ENCODE data around the gene ANKRD33B. TPM values are rescaled to one million over a fixed set of nuclear protein-coding genes. Genes with fewer than 3 reads are reported as not detected.

Gene ANKRD33B
- total RNA-seq, 1 experiment from 2014 or later = 6.9 TPM

GRCh38 chr5:10655972-10656830, 92.3 kb downstream of the ANKRD33B start:
- DNase-seq = peak; percentile 24
- H3K27me3 Mint-ChIP-seq (ENCODE audit: low read depth) = no peaks in the 10 kb centered on the region; the same call in 1 of the 2 replicates
- Histone ChIP-seq H3K79me2 (ENCODE audit: insufficient read depth, low read length) (no peaks in the 10 kb centered on the region), H3K56ac (ENCODE audit: insufficient read length, low read depth, low read length) (no peak overlapping the region), H2BK12ac (ENCODE audit: insufficient read length, low read depth, low read length) (no peak overlapping the region), H3K4ac (ENCODE audit: low read depth, low read length) (no peak overlapping the region), H3K14ac (ENCODE audit: insufficient read depth, low read length) (no peak overlapping the region), H3K23me2 (ENCODE audit: insufficient read length, low read depth, low read length, poor library complexity, severe bottlenecking) (no peaks in the 10 kb centered on the region), H3K9me3 (ENCODE audit: control insufficient read depth, low read depth, low read length) (no peaks in the 10 kb centered on the region), H2BK120ac (ENCODE audit: low read depth, low read length, poor library complexity, severe bottlenecking) (no peak overlapping the region), H2AK5ac (ENCODE audit: insufficient read length, low read length) (no peak overlapping the region), H3K4me2 (ENCODE audit: insufficient read depth, insufficient read length, low read length) (no peak overlapping the region), H2BK15ac (ENCODE audit: low read depth, low read length) (no peak overlapping the region), H3K23ac (ENCODE audit: insufficient read length, low read depth, low read length) (no peak overlapping the region), H2BK5ac (ENCODE audit: insufficient read length, low read length) (no peak overlapping the region), H3T11ph (ENCODE audit: low read length) (no peak overlapping the region), H3K9ac (ENCODE audit: extremely low read depth, insufficient read length, low read length) (no peak overlapping the region), H3K79me1 (ENCODE audit: insufficient read depth, low read depth, low read length, poor library complexity, severe bottlenecking) (no peaks in the 10 kb centered on the region), H3K27ac (ENCODE audit: insufficient read length, low read depth, low read length) (no peak overlapping the region), H4K20me1 (ENCODE audit: control insufficient read depth, insufficient read depth, insufficient read length) (no peaks in the 10 kb centered on the region), H4K91ac (ENCODE audit: insufficient read length, low read depth, low read length) (no peak overlapping the region), H4K5ac (ENCODE audit: insufficient read length, low read depth, low read length) (no peak overlapping the region), H4K8ac (replicated peaks; ENCODE audit: insufficient read length, low read depth, low read length) (no peak overlapping the region), H2BK20ac (ENCODE audit: low read depth, low read length, poor library complexity, severe bottlenecking) (no peak overlapping the region), H3K18ac (ENCODE audit: insufficient read length, low read depth, low read length) (no peak overlapping the region), H3K27me3 (ENCODE audit: insufficient read depth, low read length) (no peaks in the 10 kb centered on the region), H3K4me1 (ENCODE audit: insufficient read depth, low read length) (no peaks in the 10 kb centered on the region; the same call in 1 of the 2 replicates), H2AFZ (ENCODE audit: low read length) (no peak overlapping the region)
- peaks cover 19 to 28% of the 10 kb centered on the region in 2 experiments for H3K4me1 Mint-ChIP-seq
- no CpG with 5 or more reads among the region's 18 CpGs for WGBS (ENCODE audit: extremely low coverage, insufficient read length, low lambda C conversion rate)
- no peak overlapping the region for H3K4me3 Mint-ChIP-seq
- no peaks in the 10 kb centered on the region for H3K9me3 Mint-ChIP-seq
- no peaks in the 10 kb centered on the region; a peak in 1 of 7 replicates for H3K36me3 Mint-ChIP-seq (ENCODE audit: insufficient read depth in 1 of 3, low read depth in 3 of 3)
- peak overlapping the region in 2 of 3 experiments; percentile 52 to 79; a peak in 1 of 7 replicates for H3K27ac Mint-ChIP-seq
- TF ChIP-seq, protein P1, sequence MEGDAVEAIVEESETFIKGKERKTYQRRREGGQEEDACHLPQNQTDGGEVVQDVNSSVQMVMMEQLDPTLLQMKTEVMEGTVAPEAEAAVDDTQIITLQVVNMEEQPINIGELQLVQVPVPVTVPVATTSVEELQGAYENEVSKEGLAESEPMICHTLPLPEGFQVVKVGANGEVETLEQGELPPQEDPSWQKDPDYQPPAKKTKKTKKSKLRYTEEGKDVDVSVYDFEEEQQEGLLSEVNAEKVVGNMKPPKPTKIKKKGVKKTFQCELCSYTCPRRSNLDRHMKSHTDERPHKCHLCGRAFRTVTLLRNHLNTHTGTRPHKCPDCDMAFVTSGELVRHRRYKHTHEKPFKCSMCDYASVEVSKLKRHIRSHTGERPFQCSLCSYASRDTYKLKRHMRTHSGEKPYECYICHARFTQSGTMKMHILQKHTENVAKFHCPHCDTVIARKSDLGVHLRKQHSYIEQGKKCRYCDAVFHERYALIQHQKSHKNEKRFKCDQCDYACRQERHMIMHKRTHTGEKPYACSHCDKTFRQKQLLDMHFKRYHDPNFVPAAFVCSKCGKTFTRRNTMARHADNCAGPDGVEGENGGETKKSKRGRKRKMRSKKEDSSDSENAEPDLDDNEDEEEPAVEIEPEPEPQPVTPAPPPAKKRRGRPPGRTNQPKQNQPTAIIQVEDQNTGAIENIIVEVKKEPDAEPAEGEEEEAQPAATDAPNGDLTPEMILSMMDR (conservative IDR thresholded peaks at IDR 0.05) = 0 out of 3 replicates have a peak, but pooled peaks have one; percentile 1
